Measurements from ENCODE around the gene PBX1.
A peak's percentile ranks its signal among the peaks of the same experiment; 100 is the strongest.
"Not testable (repeated sequence)": the region's sequence is repeated elsewhere in the genome, so short reads cannot be mapped to it uniquely, and the experiment has no call there.

Gene PBX1

GRCh38 chr1:164558461-164559341 is at the start of gene PBX1:
TSS of gene PBX1 (plus strand) at chr1:164559184.
- DNase-seq (ENCODE audit: low read depth in 1 of 2, low spot score in 1 of 2), result peak; percentile 6 to 62

GRCh38 chr1:164510435-164510834 is 48.5 kb upstream of the PBX1 start:
- DNase-seq (ENCODE audit: low read depth in 1 of 2, low spot score in 1 of 2), result no peak

GRCh38 chr1:164511001-164511705 is 47.8 kb upstream of the PBX1 start:
- DNase-seq (ENCODE audit: low read depth in 1 of 2, low spot score in 1 of 2), result no peak

DNA sequence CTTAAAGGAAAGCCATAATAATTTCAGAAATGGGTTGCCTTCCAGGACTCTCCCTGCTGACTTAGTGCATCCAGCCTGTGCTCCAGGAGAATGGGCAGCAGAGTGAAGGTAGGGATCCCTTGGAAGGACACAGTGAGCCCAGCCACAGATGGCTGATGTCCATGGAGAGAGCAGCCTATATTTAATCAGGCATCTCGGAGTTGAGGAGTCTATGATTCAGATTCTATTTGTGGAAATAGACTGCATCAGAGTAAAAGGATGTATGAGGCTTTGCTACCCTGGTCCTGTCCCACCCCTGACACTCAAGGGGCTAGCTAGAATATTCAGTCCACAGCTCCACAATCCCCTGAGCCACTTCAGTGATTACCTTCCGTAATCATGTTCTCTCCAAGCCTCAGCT is 43.8 kb upstream of the PBX1 start:
- DNase-seq (ENCODE audit: low read depth in 1 of 2, low spot score in 1 of 2), result no peak

DNA sequence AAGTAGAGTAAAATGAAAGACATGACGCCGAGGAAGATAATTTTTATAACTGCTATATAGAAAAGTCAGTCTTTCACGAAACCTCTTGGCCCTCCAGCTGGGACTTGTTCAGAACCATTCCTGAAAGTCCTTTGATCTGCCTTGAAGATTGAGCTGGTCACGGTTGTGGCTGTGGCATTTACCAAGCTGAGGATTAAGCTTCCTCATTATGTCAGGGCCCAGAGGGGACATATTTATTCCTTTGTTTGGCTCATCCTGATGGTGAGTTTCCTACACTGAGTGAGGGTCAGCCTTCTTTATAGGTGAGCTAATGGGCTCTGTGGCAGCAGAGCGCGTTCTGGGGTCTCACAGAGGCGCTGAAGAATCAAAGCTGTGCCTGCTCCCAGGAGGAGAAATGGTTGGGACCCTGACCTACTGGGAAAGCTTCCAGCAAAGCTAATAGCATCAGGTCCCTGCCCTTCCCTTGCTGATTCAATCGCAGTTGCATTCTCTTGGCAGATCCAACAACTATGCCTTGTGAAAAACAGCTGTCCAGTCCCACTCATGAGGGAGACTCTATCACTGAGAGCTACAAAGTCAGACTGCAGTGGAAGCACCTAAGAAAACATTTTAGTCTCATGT is 43.2 kb upstream of the PBX1 start:
- DNase-seq (ENCODE audit: low read depth in 1 of 2, low spot score in 1 of 2), result no peak

DNA sequence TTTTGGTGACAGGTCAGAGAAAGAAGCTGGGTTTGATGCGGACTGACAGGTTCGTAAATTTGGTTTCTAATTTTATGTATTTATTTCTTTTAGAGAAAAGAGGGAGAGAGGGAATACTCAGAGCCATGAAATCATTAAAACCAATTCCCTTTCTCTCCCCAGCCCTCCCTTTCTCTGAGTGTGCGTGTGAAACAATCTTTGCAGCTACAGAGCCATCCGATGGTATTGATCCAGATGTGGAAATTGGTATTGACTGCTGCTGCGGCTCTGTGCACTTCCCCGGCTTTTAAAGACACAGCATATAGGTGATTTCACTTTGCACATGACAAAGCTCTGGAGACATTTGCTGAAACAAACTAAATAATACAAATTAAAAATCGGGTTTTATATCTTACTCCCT is 42.4 kb upstream of the PBX1 start:
- no peak for DNase-seq (ENCODE audit: low read depth in 1 of 2, low spot score in 1 of 2)

- no peak for DNase-seq (ENCODE audit: low read depth in 1 of 2, low spot score in 1 of 2)
Observed at GRCh38 chr1:164518692-164519332, 40.2 kb upstream of the PBX1 start.

DNA sequence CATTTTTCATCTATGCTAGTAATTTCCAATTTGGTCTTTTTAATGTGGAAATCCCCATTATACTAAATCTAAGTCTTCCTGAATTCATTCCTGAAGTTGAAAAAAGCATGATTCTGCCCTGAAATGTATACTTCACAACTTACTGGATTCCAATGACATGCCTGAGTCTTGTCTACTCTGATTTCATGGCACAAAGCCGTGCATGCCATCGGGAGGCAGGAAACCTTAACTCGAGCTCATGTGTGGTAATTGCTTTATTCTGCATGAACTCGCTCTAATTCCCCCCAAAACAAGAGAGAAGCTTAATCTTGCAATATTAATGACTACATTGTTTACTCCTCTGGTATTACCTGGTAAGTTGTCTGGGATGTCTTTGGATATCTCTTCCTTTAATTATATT is 39.6 kb upstream of the PBX1 start:
- DNase-seq (ENCODE audit: low read depth in 1 of 2, low spot score in 1 of 2), result no peak

- no peak for DNase-seq (ENCODE audit: low read depth in 1 of 2, low spot score in 1 of 2)
Observed at GRCh38 chr1:164524810-164525209, 34.2 kb upstream of the PBX1 start.

- no peak for DNase-seq (ENCODE audit: low read depth in 1 of 2, low spot score in 1 of 2)
Observed at GRCh38 chr1:164534863-164535610, 23.9 kb upstream of the PBX1 start.

GRCh38 chr1:164552463-164552988 is 6.5 kb upstream of the PBX1 start:
- DNase-seq (ENCODE audit: low read depth in 1 of 2, low spot score in 1 of 2), result not testable (repeated sequence)

- no peak for DNase-seq (ENCODE audit: low read depth in 1 of 2, low spot score in 1 of 2)
Observed at GRCh38 chr1:164557270-164557669, 1.7 kb upstream of the PBX1 start.

DNA sequence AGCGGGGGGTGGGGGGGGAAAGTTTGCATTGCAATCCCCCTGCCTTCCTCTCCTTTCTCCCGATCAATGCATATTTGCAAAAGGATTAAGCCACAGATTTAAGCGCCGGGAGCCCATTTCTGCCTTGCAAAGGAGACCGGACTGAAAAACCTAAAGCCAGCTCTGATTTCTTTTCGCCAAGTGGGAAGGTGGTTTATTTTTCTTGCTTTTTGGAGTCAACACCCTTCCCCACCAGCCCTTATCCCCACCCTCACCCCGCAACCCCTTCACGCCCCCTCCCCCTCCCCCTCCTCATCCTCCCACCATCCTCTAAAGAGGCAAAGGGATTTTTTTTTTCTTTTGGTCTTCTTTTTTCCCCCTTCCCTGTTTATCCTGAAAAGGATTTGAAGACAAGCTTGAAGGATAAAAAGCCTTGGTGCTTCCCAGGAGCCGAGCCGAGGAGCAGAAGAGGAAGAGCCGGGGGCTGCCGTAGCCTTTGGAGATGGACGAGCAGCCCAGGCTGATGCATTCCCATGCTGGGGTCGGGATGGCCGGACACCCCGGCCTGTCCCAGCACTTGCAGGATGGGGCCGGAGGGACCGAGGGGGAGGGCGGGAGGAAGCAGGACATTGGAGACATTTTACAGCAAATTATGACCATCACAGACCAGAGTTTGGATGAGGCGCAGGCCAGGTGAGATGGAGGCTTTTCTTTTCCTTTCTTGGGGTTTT is 513 bp downstream of the PBX1 start:
- no peak for DNase-seq (ENCODE audit: low read depth in 1 of 2, low spot score in 1 of 2)

DNA sequence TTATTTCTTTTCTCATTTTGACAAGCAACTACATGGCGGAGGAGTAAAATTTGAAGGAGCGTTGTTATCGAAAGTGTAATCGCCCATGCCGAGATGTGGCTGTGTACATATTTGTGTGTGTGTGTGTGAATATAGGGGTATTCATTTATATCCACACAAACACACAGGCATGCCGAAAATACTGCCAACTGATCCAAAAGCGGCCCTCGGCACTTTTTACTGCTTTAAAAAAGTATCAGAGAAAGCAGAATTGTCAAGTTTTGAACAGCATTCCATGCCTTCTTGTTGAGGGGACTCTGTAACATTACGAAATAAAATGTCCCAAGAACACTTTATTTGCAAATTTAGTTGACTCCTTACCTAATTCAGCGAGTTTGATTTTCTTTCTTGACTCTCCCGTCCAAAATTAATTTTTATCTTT is 1.1 kb downstream of the PBX1 start:
- no peak for DNase-seq (ENCODE audit: low read depth in 1 of 2, low spot score in 1 of 2)

GRCh38 chr1:164560556-164560955 is 1.6 kb downstream of the PBX1 start:
- no peak for DNase-seq (ENCODE audit: low read depth in 1 of 2, low spot score in 1 of 2)

- DNase-seq (ENCODE audit: low read depth in 1 of 2, low spot score in 1 of 2), result no peak
Observed at GRCh38 chr1:164561007-164561406, 2.0 kb downstream of the PBX1 start.

GRCh38 chr1:164561472-164561871 is 2.5 kb downstream of the PBX1 start:
- DNase-seq (ENCODE audit: low read depth in 1 of 2, low spot score in 1 of 2), result no peak

DNA sequence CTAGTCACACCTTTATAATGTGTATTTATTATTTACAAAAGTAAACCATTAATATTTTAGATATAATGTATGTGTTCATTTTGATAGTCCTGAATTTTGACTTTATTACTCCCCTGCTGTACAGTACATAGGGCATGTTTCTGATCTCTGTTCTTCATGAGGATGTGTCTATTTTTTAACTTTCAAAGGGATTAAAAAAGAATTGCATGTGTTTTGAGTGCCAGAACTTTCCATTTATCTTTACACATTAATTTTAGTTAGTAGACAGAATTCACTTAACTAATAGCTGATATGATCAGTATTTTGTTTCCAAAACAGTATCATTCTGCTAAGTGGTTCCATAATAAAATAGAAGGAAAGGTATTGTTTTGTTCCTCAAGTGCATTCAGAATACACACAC is 3.1 kb downstream of the PBX1 start:
- DNase-seq (ENCODE audit: low read depth in 1 of 2, low spot score in 1 of 2), result no peak

GRCh38 chr1:164562511-164562910 is 3.5 kb downstream of the PBX1 start:
- DNase-seq (ENCODE audit: low read depth in 1 of 2, low spot score in 1 of 2), result no peak

DNA sequence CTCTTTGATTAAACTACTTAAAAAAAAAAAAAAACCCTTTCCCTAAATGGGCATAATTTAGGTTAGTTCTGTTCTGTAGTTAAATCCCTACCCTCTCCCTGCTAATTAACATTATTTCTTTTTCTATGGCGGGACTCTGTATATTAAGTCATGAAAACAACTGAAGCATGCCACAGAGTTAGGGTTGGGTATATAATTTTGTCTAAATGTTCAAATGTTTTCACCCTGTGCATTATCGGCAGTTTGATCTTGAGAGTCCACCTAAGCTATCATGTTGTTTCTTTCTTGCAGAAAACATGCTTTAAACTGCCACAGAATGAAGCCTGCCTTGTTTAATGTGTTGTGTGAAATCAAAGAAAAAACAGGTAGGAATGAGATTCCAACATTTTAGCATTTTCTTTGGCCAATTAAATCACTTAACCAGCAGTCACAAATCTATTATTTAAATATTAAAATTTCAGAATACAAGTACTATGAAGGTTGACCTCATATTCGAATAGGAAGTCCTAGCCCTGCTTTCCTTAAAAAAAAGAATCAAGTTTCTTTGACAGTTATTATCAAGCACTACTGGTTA is 4.0 kb downstream of the PBX1 start:
- DNase-seq (ENCODE audit: low read depth in 1 of 2, low spot score in 1 of 2), result no peak
